Mesodermal cell (in vitro differentiated cells): ENCODE results near the gene DEPP1.

Source experiments
- H3K27ac ChIP-seq: 2 replicates; pipeline ENCODE4 v1.7.0; 2013; ENCODE audit warnings: mild to moderate bottlenecking, low read depth, low read length, moderate library complexity; ENCODE audit not compliant: severe bottlenecking
- H3K36me3 ChIP-seq: 2 replicates; pipeline ENCODE4 v1.7.1; 2013; ENCODE audit warnings: mild to moderate bottlenecking, low read length, moderate library complexity; ENCODE audit not compliant: control insufficient read depth, insufficient read depth
- H3K4me1 ChIP-seq: one replicate; pipeline ENCODE4 v1.7.1; 2013; ENCODE audit warnings: mild to moderate bottlenecking, low read length; ENCODE audit not compliant: insufficient read depth, control insufficient read depth, poor library complexity, severe bottlenecking
- H3K4me3 ChIP-seq: 2 replicates; pipeline ENCODE4 v1.7.0; 2013; ENCODE audit warnings: low read length, control low read depth, mild to moderate bottlenecking; ENCODE audit not compliant: insufficient read depth, poor library complexity, severe bottlenecking; ENCODE audit errors: extremely low read depth
- H3K9me3 ChIP-seq: 2 replicates; pipeline ENCODE4 v1.7.1; 2013; ENCODE audit warnings: mild to moderate bottlenecking, low read length, moderate library complexity; ENCODE audit not compliant: control insufficient read depth
- WGBS, 2 experiments: methylation state at CpG; one replicate each; pipeline ENCODE4 v1.1.5; 2013; ENCODE audit warnings: missing lambda C conversion rate in 2 of 2; ENCODE audit not compliant: insufficient coverage in 2 of 2; 5-methylcytosine and 5-hydroxymethylcytosine counted together

The DEPP1 gene

GRCh38 chr10:45001381-45002148 lies 23.0 kb upstream of the DEPP1 start:
- WGBS, 2 experiments = 36 to 37% methylated on average over 9 of the region's 13 CpGs
- H3K4me3 ChIP-seq = peak overlapping the region; percentile 52
- H3K4me1 ChIP-seq = peaks cover under 1% of the 10 kb centered on the region
- H3K27ac ChIP-seq = peak overlapping the region; percentile 77
- H3K9me3 ChIP-seq = peaks cover 15% of the 10 kb centered on the region
- H3K36me3 ChIP-seq = peaks cover 28% of the 10 kb centered on the region

- 5 to 6% methylated on average over 26 to 54 of the region's 79 CpGs for WGBS, 2 experiments
- Histone ChIP-seq H3K4me1 (peaks cover 6% of the 10 kb centered on the region), H3K27ac (peak within 1 kb of the TSS; percentile 77)
Measured at GRCh38 chr10:45000752-45001380, 22.3 kb upstream of the DEPP1 start, which contains the start of gene ZNF22. TSS of gene ZNF22 (plus strand) at chr10:45000923. CDS start at chr10:45003369, 2,446 bp downstream.

DNA sequence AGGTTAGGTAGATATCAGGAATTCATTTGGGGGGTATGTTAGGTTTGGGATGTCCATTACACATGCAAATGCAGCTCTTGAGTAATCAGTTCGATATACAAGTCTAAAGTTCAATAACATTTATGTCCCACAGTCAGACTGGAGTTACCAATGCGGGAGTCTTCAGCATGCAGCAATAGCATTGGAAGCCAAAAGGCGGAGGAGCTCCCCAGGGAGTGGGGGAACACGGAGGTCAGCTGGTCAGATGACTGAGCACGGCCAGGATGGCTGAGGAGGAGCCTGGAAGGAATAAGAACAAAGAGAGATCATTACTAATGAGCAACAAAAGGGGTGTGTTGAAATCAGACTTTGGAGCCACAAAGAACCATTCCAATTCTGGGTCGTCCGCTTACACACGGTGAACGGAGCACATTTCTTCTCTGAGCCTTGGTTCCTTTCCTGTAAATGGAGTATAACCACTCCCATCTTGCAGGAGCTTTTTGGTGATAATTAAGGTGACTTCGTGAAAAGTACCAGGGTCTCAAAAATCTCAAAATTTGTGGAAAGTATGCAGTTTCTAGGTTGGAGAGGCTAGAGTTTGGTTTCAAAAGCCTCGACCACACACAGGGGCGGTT lies 21.6 kb upstream of the DEPP1 start:
- 63 to 72% methylated on average over 7 to 11 of the region's 12 CpGs for WGBS, 2 experiments
- peak overlapping the region; percentile 77 for H3K27ac ChIP-seq
- H3K4me1 ChIP-seq = peaks cover 6% of the 10 kb centered on the region
- peak overlapping the region; percentile 52 for H3K4me3 ChIP-seq
- peaks cover 22% of the 10 kb centered on the region for H3K36me3 ChIP-seq
- peaks cover 15% of the 10 kb centered on the region for H3K9me3 ChIP-seq

More at GRCh38 chr10:45000752-45001380, 22.3 kb upstream of the DEPP1 start, which contains the start of gene ZNF22:
- Histone ChIP-seq H3K4me3 (peak within 1 kb of the TSS; percentile 52), H3K36me3 (peaks cover 28% of the 10 kb centered on the region), H3K9me3 (peaks cover 15% of the 10 kb centered on the region)

DNA sequence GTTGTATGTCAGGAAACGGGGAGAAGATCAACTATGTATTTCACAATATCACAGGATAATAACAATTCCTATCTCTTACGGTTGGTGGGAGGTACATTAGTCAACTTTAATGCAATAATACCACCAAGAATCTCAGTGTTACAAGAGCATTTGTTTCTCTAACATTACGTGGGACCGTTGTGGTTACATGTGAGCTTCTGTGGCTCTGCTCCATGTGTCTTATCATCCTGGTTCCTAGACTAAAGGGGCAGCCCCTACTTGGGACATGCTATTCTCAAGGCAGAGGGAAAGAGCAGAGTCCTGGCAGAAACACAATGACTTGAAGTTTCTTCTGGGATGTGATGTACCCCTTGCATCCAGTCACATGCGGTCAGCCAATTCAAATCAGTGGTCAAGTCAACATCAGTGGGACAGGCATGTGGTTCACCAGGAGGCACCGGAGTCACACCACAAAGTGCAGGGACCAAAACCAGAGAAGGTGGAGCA lies 19.6 kb upstream of the DEPP1 start:
- Histone ChIP-seq H3K27ac (no peak overlapping the region), H3K9me3 (peaks cover 8% of the 10 kb centered on the region), H3K4me3 (no peak overlapping the region), H3K4me1 (peaks cover 19% of the 10 kb centered on the region), H3K36me3 (peaks cover 3% of the 10 kb centered on the region)
- WGBS, 2 experiments = 87 to 93% methylated on average over 2 to 5 of the region's 6 CpGs

DNA sequence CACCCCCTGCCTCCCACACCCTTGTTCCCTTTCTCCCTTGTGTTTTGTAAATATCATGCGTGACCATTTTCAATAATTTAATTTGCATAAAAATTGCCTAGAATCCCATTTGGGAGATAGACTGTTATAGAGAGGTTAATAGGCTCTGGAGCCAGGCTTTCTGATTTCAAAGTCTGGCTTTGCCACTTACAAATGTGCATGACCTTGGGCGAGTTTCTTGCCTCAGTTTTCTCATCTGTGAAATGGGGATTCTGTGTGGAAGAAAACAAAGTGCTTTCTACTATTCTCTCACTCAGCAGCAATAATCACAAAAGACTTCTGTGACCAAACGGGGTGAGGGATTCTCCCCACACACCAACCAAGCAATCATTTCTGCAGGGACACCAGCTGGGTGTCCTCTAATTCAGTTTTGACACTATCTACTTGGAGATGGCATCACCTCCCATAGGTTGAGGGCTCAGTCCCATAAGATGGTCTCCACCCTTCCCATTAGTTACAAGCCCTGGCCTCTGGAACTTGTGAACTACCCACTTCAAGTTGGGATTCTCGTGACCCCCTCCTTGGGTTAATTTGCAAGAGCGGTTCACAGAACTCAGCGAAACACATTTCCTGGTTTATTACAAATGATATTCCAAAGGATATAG lies 18.6 kb upstream of the DEPP1 start:
- Histone ChIP-seq H3K9me3 (peaks cover under 1% of the 10 kb centered on the region), H3K36me3 (no peaks in the 10 kb centered on the region), H3K4me1 (peaks cover 19% of the 10 kb centered on the region), H3K4me3 (no peak overlapping the region), H3K27ac (no peak overlapping the region)
- 86 to 100% methylated on average over 1 to 2 of the region's 6 CpGs for WGBS, 2 experiments

GRCh38 chr10:44995914-44996669 lies 17.5 kb upstream of the DEPP1 start:
- Histone ChIP-seq H3K27ac (peak overlapping the region; percentile 32), H3K9me3 (no peaks in the 10 kb centered on the region), H3K4me1 (peaks cover 19% of the 10 kb centered on the region), H3K36me3 (no peaks in the 10 kb centered on the region), H3K4me3 (no peak overlapping the region)
- WGBS, 2 experiments = 94 to 95% methylated on average over 8 to 9 of the region's 9 CpGs

- Histone ChIP-seq H3K36me3 (no peaks in the 10 kb centered on the region), H3K4me3 (no peak overlapping the region), H3K9me3 (no peaks in the 10 kb centered on the region), H3K27ac (no peak overlapping the region), H3K4me1 (peaks cover 19% of the 10 kb centered on the region)
- 92 to 100% methylated on average over 3 of the region's 4 CpGs for WGBS, 2 experiments
Measured at GRCh38 chr10:44995581-44995913, 16.9 kb upstream of the DEPP1 start.

DNA sequence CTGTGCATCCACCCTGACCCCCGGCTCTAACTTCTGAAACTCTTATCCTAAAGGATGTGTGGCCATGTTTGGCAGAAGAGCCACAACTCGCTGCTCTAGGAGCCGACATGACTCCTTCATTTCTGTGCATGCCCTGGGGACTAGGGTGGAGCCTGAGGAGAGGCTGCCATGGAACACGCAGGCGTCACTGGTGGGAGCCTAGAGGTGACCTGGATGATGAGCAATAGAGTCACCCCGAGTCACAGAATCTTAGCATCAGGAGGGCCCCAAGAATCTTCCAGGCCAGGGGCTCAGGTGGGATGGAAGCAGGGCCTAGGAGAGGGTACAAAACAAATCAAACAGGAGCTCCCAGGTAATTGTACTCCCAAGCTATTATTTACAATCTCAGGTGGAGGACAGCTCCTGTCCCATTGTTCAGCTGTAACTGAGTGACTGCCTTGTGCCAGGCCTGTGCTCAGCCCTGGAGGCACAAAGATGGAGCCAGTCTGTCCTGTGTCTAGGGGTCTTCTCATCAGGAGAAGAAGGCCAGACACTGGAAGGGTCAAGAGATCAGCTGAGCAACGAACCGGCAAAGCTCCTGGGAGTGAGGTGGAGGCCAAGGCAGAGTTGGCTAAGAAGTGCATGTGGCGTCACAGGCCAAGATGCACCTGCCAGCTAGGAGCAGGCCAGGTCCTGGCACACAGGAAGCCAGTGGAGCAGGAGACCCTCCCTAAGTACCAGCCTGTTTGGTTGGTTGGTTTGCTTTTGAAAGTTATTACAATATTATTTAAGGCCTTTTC lies 16.3 kb upstream of the DEPP1 start:
- H3K4me1 ChIP-seq = peaks cover 23% of the 10 kb centered on the region
- no peaks in the 10 kb centered on the region for H3K9me3 ChIP-seq
- WGBS, 2 experiments = 90 to 91% methylated on average over 8 to 9 of the region's 9 CpGs
- no peaks in the 10 kb centered on the region for H3K36me3 ChIP-seq
- peak overlapping the region; percentile 73 for H3K27ac ChIP-seq
- H3K4me3 ChIP-seq = no peak overlapping the region

GRCh38 chr10:44993922-44994751 lies 15.5 kb upstream of the DEPP1 start:
- no peaks in the 10 kb centered on the region for H3K9me3 ChIP-seq
- H3K4me1 ChIP-seq = peaks cover 26% of the 10 kb centered on the region
- no peaks in the 10 kb centered on the region for H3K36me3 ChIP-seq
- 71 to 80% methylated on average over 8 to 9 of the region's 11 CpGs for WGBS, 2 experiments
- peak overlapping the region; percentile 73 for H3K27ac ChIP-seq
- no peak overlapping the region for H3K4me3 ChIP-seq
